OCI-LY7 (cell line): Measurements from ENCODE around the gene CATSPERD. TPM values are rescaled to one million over a fixed set of nuclear protein-coding genes. Genes with fewer than 3 reads are reported as not detected.

Experiments used
- BruUV-seq: library from RNA; stranded (reverse); fragments of 400-500 nt; replicated peaks from 2 replicates; lab custom pipeline; 2021; lab: Mats Ljungman, UMichigan
- CTCF ChIA-PET: fragments of 300-600 bp; sonication (Branson Sonifier 250); formaldehyde crosslinking; loops from one replicate; lab custom pipeline; 2022; ENCODE audit warnings: antibody characterized with exemption; ENCODE audit not compliant: unreplicated experiment; lab: Charles Lee
- POLR2A ChIA-PET: fragments of 300-600 bp; sonication (Branson Sonifier 250); formaldehyde crosslinking; loops from one replicate; lab custom pipeline; 2022; ENCODE audit warnings: antibody characterized with exemption; lab: Charles Lee
- DNase-seq: peaks from one replicate; pipeline ENCODE4 v3.0.0-alpha.2; 2015; ENCODE audit warnings: low spot score
- H2AFZ ChIP-seq: fragments of 200-600 bp; sonication (generic), shearing (Covaris generic); 2 replicates; pipeline ENCODE4 v1.6.1; 2014; ENCODE audit warnings: mild to moderate bottlenecking, antibody characterized with exemption, low read length, moderate library complexity
- H3K27ac ChIP-seq: fragments of 200-600 bp; sonication (generic); 2 replicates; pipeline ENCODE4 v1.5.1; 2014; ENCODE audit warnings: mixed run types, low read depth, mild to moderate bottlenecking, moderate library complexity, low read length, inconsistent platforms; ENCODE audit not compliant: poor library complexity, severe bottlenecking
- H3K36me3 ChIP-seq: fragments of 200-600 bp; sonication (generic); 2 replicates; pipeline ENCODE4 v1.6.1; 2014; ENCODE audit warnings: mild to moderate bottlenecking, antibody characterized with exemption, low read length, moderate library complexity, mixed read lengths; ENCODE audit not compliant: insufficient read depth
- H3K4me1 ChIP-seq: fragments of 200-600 bp; sonication (generic); 2 replicates; pipeline ENCODE4 v1.5.1; 2014; ENCODE audit warnings: mild to moderate bottlenecking, low read length; ENCODE audit not compliant: insufficient read depth, poor library complexity, severe bottlenecking
- H3K4me2 ChIP-seq: fragments of 200-600 bp; sonication (generic); 2 replicates; pipeline ENCODE4 v1.6.1; 2014; ENCODE audit warnings: mild to moderate bottlenecking, low read length
- H3K4me3 ChIP-seq: fragments of 200-600 bp; sonication (generic); 2 replicates; pipeline ENCODE4 v1.5.1; 2014; ENCODE audit warnings: mild to moderate bottlenecking, low read depth, low read length; ENCODE audit not compliant: poor library complexity, severe bottlenecking
- H3K79me2 ChIP-seq: fragments of 200-600 bp; sonication (generic); 2 replicates; pipeline ENCODE4 v1.6.1; 2016; ENCODE audit warnings: low read depth, mild to moderate bottlenecking, low read length, moderate library complexity, mixed read lengths; ENCODE audit not compliant: insufficient read depth
- H3K9me2 ChIP-seq: fragments of 200-600 bp; sonication (generic); 2 replicates; pipeline ENCODE4 v1.6.1; 2016; ENCODE audit warnings: mild to moderate bottlenecking, low read length, mixed read lengths; ENCODE audit not compliant: insufficient read depth
- H3K9me3 ChIP-seq: fragments of 200-600 bp; sonication (generic); 2 replicates; pipeline ENCODE4 v1.6.1; 2014; ENCODE audit warnings: mild to moderate bottlenecking, mixed run types, low read length, mixed read lengths
- H4K20me1 ChIP-seq: fragments of 200-600 bp; sonication (generic); 2 replicates; pipeline ENCODE4 v1.6.1; 2014; ENCODE audit warnings: mild to moderate bottlenecking, antibody characterized with exemption, low read length, moderate library complexity, mixed read lengths; ENCODE audit not compliant: insufficient read depth
- EZH2phosphoT487 ChIP-seq: fragments of 200-600 bp; sonication (generic); IDR thresholded peaks from 2 replicates; pipeline ENCODE4 v1.6.1; 2018; ENCODE audit warnings: low read depth, borderline replicate concordance, mild to moderate bottlenecking, mixed run types, antibody characterized with exemption, low read length, moderate library complexity, mixed read lengths
- intact Hi-C: fragments of 100-400 bp; cut with micrococcal nuclease; formaldehyde crosslinking; loops from one replicate; pipeline ENCODE4 v1.10.0; 2022; ENCODE audit not compliant: unreplicated experiment
- total RNA-seq, 2 experiments: library from RNA; depleted of rRNA in 1 of 2; stranded (reverse); fragments of >200 nt in 1 of 2; shearing (Covaris generic) in 1 of 2; gene quantifications; 2 replicates each; pipeline ENCODE4 v1.2.3, GENCODE V29; 2014 to 2022
- TF ChIP-seq, protein P1 (sequence below): fragments of 200-600 bp; sonication (generic); conservative IDR thresholded peaks from 2 replicates; pipeline ENCODE4 v1.5.1; 2014; ENCODE audit warnings: mild to moderate bottlenecking, antibody characterized with exemption, low read length, moderate library complexity, mixed read lengths

CATSPERD gene
- total RNA-seq, 2 experiments from 2014 or later: not detected

GRCh38 chr19:5800361-5801270 is 80.2 kb downstream of the CATSPERD start:
- CTCF ChIA-PET: interaction anchor here (0.6 kb wide), 1 partner anchor 216 kb away, joined by 3 read pairs; no protein-coding TSS in a partner anchor
- no TSS peak for BruUV-seq
- TF ChIP-seq EZH2phosphoT487: no peak
- TF ChIP-seq, protein P1, sequence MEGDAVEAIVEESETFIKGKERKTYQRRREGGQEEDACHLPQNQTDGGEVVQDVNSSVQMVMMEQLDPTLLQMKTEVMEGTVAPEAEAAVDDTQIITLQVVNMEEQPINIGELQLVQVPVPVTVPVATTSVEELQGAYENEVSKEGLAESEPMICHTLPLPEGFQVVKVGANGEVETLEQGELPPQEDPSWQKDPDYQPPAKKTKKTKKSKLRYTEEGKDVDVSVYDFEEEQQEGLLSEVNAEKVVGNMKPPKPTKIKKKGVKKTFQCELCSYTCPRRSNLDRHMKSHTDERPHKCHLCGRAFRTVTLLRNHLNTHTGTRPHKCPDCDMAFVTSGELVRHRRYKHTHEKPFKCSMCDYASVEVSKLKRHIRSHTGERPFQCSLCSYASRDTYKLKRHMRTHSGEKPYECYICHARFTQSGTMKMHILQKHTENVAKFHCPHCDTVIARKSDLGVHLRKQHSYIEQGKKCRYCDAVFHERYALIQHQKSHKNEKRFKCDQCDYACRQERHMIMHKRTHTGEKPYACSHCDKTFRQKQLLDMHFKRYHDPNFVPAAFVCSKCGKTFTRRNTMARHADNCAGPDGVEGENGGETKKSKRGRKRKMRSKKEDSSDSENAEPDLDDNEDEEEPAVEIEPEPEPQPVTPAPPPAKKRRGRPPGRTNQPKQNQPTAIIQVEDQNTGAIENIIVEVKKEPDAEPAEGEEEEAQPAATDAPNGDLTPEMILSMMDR: no peak
- H3K9me2 ChIP-seq: no peaks in the 10 kb centered on the region
- H3K79me2 ChIP-seq: no peaks in the 10 kb centered on the region
- intact Hi-C loops: no loop called here
- no peak overlapping the region for H2AFZ ChIP-seq
- no peaks in the 10 kb centered on the region for H3K9me3 ChIP-seq
- H3K4me1 ChIP-seq: peaks cover 15% of the 10 kb centered on the region
- H3K27ac ChIP-seq: no peak overlapping the region
- POLR2A ChIA-PET: interaction anchor here (0.5 kb wide), 1 partner anchor 29 kb away, joined by 3 read pairs; no protein-coding TSS in a partner anchor
- H4K20me1 ChIP-seq: no peaks in the 10 kb centered on the region
- no peak overlapping the region for H3K4me3 ChIP-seq
- no peaks in the 10 kb centered on the region for H3K36me3 ChIP-seq
- no peak for DNase-seq
- H3K4me2 ChIP-seq: no peak overlapping the region

- Histone ChIP-seq H3K9me2 (no peaks in the 10 kb centered on the region), H3K27ac (no peak overlapping the region), H3K4me1 (peaks cover 17% of the 10 kb centered on the region), H2AFZ (no peak overlapping the region), H3K9me3 (no peaks in the 10 kb centered on the region), H4K20me1 (no peaks in the 10 kb centered on the region), H3K36me3 (no peaks in the 10 kb centered on the region), H3K4me2 (no peak overlapping the region), H3K79me2 (no peaks in the 10 kb centered on the region), H3K4me3 (no peak overlapping the region)
- no TSS peak for BruUV-seq
- DNase-seq: no peak
- intact Hi-C loops: no loop called here
- ChIA-PET CTCF (no interaction called here), POLR2A (no interaction called here)
- TF ChIP-seq EZH2phosphoT487: no peak
- TF ChIP-seq, protein P1: no peak
Observed at GRCh38 chr19:5801796-5802619, 81.6 kb downstream of the CATSPERD start.
